Measurements from ENCODE around the gene CFAP91.

The CFAP91 gene

DNA sequence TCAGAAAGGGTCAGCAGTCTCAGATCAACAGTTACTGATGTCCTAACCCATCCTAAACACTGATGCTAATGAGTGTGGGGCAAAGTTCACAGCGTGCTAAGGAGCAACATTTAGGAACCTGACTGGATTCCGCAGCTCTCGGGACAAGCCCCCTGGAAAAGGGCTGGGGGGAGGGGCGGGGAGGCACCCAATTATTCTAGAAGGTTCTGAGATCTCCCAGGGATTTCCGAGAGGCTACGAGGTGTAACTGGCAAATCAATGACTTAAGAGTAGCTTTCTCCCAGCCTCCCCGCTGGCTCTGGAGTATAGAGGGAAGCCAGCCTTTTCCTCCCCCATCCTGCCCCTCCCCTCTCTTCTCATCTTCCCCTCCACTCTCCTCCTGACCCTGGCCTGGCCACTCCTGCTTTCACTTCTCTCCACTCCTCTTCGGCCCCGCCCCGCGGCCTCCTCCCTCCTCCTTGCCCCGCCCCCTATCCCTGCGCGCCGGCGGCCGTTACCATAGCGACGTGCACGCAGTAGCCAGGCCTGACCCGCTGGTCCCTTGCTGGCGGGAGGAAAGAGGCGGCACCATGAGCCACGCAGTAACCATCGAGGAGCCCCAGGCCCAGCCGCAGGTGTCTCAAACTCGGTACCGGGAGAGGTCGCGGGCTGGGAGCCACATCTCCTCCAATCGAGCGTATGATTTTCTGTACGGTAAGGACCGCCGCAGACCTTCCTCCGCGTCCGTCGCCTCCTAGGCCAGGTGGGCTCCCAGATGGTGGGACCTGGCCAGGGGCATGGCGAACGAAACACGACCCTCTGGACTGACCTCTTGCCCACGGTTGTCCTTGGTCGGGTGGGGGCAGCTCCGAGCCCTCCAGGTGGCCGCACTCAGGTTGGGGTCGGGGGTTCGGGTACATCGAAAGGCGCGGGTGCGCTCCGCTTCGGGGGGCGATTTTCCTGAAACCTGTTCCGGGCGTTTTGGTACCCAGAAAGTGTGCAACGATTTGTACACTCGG lies at the start of gene CFAP91:
Gene CFAP91 (plus strand): TSS at position 493 of the 998 bp plus-strand sequence. CDS start 77 bp downstream, at position 570.
- DNase-seq = peak; percentile 85

DNA sequence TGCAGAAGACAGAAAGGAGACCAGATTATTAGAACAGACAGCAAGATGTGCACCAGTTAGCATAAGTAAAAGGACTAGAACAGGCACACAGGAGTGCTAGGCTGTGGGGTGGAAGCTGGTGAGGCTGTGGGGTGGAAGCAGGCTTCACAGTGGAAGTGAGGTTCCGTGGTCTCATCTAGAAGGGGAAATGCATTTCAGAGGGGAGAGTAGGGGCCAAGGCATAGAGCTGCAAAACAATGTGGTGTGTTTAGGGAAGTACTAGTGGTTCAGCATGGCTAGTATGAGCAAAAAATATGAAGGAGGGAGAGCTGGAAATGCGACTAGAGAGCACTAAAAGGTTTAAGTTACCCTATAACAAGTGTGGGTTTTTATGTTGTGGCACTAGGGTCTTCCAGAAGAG lies 48.9 kb upstream of the CFAP91 start:
- no peak for DNase-seq

DNA sequence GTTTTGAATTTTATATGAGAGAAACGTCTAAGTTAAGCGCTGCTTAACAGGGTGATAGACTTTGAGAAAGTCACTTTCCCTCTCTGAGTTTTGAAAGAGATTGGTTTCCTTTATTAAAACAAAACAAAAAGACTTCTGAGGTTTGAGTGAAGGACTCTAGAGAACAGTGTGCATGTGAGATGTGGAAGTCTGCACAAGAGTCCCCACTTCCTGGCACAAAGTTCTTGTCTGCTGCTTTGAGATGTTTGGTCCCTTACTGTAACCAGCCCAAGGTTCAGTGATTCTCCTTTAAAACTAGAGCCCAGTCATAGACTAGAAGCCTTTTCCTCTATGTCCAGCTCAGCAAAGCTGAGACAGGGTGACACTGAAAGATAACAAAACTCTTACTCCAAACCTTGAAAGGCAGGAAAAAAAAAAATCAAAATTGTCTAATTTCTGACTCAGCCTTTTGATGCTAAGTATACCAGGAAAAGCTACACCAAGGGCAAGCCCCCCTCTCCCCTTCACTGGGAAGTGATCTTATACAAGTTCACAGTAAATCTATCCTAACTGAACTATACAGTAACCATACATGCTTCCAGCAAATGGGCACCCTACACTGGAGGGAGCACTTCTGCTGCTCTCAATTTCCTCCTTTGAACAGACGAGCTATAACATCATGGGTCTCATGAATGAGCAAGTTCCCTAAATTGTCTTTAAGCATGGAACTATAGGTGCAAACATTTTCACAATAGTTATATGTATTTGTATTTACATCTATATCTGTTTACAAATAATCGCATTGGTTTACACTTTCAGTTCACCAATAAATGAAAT lies 44.7 kb upstream of the CFAP91 start:
- DNase-seq = no peak

DNA sequence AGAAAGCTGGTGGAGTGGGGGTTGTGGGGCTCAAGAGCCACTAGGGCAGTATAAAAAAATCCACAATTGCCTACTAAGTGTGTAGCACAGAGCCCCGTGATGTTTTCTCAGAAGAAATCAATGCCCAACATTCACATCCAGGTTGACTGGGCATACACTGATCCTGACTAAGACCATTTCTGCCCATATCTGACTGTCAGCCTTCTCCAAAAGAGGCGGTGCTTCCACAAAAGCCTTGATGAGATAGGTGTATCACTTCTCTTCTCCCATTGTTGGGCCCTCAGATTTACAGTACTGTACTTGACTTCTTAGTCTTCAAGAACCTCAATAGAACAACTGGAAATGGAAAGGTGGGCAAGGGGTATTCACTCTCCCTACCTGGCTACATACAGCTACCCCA lies 43.8 kb upstream of the CFAP91 start:
- DNase-seq = no peak

DNA sequence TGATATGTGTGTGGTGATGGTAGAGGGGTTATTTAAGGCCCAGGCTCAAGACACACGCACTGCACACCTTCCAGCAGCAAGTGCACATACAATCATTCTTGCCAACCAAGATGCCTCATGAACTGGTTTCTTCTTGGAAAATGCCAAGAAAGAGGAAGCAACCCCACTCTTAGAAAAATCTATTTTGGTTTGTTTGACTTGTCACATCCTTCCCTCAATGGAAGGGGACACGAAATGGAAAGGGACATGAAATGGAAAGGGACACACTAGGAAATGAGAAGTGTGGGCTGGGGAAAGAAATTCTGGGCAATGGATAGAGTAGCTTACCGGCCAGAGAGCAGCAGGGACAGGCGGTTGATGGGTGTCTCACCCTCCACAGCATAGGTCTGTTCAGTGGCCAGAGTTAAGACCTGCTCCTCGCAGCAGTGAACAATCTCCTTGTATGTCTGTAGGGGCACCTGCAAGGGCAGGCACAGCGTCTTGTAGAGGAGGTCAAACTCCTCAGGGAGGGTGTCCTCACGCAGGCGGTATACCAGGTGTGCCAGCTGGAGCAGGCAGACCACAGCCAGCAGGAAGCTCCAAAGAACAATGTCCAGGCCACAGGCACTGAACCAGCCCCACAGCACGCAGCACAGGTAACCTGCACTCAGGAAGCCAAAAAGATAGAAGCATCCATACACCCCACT lies 43.1 kb upstream of the CFAP91 start:
- DNase-seq = no peak

DNA sequence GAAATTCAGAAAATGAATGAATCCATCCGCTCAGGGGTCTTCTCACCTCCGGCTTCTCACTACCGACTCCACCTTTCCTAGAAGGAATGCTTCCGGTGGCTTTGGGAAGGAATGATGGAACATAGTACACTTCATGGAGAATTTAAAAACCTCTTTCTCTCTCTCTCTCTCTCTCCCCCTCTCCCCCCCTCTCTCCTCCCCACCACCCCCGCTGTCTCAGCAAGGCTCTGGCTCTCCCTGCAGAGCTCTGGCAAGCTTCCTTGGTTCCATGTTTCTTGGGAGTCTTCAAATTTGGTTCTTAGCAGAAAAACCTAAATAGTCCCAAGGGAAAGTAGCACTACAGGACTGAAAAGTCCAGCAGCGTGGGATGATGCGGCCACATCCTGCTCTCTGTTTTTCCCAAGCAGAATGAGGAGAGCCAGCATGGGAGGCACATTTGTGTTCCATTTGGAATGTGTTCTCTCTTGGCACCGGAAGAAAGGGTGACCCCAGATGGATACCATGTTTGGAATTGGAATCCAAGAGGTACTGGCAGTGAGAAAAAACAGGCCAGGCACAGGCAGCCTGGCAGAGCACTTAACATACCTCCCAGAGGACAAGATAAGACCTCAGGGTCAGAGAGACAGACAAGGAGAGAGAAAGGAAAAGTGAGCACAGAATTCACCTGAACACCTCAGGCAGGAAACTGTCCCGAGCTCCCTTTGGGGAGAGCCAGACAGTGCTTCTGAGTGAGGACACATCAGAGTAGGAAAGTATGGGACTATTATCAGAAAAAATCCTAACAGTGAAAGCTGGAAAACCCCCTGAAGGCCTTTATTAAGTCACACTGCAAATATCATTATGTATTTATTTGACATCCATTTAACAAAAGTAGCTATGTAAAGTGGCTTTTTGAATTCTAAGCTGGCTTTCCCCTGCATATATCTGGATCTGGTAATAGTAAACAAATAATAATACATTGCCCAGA lies 42.1 kb upstream of the CFAP91 start, which contains the start of gene POPDC2:
Gene POPDC2 (minus strand): TSS at position 116 of the 967 bp plus-strand sequence. CDS start 166 bp downstream, outside the sequence.
- peak; percentile 29 for DNase-seq

DNA sequence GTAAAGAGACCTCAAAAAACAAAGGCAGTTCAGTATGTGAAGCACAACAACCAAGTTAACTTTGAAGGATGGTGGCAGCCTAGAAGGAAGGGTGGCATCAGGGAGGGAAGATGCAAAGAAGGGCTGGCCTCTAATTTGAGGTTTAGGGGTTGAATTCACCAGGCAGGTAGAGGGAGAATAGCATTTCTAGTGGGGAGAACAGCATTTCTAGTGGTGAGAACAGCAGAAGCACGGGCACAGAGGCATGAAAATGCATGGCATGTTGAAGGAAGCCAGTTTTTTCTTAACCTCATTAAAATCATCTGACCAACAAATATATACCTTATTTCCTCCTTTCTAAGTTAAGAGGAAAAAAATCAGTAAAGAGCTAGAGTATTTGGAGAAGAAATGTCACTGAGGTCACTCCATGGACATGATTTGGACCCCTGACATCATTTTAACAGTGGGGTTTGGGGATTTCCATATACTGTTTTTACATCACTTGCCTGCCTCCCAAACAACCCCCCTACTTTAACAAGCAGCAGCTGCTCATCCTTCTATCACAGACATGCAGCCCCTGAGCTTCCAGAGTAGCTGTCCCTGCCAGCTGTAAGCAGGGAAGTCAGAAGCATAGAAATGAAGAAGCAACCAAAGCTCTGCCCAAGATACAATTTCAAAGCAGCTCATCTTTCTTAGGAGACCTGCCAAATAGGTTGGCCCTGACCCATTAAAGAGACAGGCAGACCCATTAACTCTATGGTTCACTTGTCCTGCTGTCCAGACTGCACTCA lies 40.0 kb upstream of the CFAP91 start:
- DNase-seq = peak; percentile 52

DNA sequence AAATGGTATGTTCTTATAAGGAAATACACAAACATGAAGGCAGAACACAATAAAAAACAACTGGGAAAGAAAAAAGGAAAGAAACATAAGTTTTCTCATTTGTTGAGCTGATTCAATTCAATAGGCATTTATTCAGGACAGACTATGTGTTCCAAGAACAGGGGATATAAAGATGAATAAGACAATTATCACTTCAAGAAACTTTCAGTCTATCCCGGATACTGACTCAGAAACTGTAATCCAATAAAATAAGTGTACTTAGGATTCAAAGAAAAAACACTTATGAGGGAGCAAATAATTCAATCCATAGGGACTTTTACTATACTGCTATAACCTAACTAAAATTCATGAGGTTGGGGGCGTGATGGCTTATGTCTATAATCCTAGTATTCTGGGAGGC lies 38.9 kb upstream of the CFAP91 start:
- DNase-seq = peak; percentile 61

DNA sequence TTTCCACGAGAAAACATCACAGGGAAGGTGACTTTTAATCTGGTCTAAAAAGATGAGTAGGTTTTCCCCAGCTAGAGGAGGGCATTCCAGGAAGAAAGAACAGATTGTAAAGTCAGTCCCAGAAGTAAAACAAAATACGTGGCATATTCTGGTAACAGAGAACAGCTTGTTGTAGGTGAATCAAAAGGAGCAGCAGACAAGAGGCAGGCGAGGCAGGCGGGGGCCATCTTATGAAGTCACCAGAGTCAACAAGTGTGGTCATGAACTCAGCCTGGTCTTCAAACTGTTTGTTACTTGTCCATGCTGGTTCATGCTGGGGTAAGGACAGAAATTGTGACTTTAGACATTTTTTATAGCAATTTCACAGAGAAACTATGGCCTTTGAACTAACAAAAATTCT lies 38.5 kb upstream of the CFAP91 start:
- no peak for DNase-seq

DNA sequence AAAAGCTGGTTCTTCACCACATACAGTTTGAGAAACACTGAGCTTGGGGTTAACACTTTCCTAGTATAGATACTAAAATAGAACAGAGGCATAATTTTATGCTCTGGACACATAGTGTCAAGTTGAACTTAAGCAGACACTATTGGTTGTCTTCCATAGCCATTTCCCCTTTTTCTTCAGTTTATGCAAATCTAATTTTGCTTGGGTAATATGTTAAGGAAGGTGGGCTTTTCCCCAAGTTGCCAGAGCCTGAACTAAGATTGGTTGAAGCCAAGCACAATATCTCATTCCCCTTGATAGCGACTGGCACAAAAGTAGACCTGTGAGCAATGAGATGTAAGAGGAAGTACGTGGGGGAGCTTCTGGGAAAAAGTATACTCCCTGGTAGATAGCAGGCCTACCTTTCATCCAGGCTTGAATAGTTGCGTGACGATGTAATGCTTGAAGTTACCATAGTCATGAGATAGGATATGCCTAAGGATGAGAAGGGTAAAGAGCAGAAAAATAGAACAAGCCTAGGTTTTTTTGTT lies 37.9 kb upstream of the CFAP91 start:
- peak; percentile 29 for DNase-seq

DNA sequence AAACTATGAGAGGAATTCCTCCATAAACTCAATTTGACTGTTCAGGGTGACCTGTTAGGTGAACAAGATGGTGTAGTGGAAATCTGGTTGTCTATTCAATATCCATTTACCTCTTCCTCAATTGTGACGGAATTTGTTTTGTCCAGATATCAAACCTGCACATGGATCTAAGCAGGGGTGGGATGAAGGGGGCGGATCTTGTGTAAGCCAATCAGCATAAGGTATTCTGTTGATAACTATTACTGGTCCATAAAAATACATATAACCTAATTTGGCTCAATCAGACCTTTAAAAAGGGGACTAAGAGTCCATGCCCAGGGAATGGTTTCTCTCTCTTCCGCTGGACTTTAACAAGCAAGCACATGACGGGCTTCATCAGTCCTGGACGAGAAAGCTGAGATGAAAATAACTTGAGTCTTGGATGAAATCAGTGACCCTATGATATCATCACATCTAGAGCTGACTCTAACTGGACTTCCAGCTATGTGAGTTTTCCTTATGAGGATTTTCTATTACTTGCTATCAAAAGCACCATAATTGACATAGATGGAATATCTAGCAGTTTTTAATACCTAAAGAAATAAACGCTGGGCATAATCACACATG lies 36.8 kb upstream of the CFAP91 start:
- no peak for DNase-seq

DNA sequence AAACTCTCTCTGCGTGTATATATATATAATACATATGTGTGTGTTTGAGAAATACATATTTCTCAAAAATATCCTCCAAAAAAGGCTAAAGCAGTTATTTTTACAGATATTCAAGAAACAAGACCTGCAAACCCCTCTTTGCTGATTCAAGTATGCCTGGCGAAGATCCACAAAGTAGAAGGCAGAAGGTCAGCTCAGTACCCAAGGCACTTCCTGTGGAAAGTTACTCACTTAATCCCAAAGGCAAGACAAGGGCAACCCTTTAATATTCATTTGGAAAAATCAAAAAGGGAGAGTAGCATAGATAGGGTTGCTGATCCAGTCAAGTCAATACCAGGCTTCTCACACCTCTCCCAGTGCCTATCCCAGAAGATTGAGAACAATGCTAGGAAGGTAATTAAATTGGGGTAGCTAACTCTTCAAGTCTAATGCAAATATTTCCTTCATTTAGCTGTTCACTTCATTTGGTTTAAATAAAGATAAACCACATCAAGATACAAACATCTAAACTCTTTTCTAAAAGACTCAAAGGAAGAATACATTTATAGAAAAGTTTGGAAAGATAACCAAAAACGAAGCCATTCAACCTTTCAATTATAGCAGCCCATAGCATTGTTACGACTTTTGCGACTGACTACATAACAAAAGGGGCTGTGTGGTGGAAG lies 32.8 kb upstream of the CFAP91 start:
- DNase-seq = no peak

DNA sequence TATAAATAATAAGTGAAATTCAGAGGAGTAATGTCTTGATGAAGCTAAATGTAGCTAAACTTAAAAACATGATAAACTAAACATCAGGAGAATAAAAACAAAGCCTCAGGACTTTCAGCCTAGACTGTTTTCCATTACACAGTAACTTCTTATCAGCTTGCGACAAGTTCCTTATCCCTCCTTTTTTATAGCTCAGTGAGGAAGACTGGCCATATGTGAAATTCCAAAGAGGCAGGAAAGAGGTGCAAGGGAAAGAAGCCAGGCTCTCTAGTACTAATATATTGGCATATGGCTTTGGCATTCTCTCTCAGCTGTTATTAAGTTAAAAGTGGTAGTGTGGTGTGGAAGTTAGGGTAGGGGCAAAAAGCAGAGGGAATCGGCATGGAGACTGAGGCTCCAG lies 30.0 kb upstream of the CFAP91 start:
- no peak for DNase-seq

DNA sequence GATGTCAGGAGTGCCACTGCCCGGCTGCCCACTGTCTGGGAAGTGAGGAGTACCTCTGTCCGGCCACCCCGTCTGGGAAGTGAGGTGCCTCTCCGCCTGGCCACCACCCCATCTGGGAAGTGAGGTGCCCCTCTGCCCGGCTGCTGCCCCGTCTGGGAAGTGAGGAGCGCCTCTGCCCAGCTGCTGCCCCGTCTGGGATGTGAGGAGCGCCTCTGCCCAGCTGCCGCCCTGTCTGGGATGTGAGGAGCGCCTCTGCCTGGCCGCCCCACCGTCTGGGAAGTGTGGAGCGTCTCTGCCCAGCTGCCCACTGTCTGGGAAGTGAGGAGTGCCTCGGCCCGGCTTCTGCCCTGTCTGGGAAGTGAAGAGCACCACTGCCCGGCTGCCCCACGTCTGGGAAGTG lies 28.9 kb upstream of the CFAP91 start:
- no peak for DNase-seq

DNA sequence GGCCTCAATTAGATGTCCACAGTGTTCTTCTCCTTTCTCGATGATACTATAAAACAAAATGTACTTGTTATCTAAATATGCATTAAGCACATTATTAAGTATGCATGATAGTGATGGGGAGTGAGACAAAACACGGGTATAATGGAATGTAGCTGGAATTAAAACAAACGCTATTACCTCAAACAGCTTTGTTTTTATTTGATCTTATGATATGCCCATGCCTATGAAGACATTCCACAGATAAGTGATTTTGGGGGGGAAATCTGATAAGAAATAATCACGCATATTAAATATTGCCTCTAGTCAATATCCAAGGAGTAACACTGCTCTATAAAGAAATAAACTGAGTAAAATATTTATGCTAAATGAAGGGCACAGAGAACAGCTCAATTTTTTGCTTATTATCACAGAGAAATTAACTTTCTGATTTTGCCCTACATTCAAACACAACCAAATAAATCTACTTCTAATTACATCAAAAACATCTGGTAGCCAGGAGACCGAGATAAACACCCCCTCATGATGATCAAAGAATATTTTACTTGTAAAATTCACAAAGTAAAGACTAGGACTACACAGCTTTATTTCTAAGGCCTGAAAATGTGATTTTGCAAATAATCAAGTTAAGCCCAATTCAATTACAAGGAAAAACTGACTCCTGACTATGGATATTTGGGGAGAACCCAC lies 27.5 kb upstream of the CFAP91 start:
- no peak for DNase-seq

DNA sequence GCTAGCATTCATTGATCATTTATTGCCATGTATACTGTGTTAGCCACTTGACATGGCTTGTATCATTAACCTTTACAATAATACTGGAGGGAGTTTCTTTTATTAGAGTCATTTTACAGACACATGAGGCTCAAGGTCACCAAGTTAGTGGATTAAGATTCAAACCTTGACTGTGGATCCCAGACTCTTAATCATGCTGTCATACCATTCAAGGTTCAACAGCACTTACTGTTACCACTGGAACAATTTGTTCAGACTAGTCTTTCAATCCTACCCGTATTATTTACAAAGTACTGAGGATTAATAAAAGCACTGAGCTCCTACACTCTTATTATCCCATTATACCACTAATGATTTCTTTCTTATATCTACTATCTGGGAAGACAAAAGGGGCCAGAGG lies 26.8 kb upstream of the CFAP91 start:
- DNase-seq = no peak

DNA sequence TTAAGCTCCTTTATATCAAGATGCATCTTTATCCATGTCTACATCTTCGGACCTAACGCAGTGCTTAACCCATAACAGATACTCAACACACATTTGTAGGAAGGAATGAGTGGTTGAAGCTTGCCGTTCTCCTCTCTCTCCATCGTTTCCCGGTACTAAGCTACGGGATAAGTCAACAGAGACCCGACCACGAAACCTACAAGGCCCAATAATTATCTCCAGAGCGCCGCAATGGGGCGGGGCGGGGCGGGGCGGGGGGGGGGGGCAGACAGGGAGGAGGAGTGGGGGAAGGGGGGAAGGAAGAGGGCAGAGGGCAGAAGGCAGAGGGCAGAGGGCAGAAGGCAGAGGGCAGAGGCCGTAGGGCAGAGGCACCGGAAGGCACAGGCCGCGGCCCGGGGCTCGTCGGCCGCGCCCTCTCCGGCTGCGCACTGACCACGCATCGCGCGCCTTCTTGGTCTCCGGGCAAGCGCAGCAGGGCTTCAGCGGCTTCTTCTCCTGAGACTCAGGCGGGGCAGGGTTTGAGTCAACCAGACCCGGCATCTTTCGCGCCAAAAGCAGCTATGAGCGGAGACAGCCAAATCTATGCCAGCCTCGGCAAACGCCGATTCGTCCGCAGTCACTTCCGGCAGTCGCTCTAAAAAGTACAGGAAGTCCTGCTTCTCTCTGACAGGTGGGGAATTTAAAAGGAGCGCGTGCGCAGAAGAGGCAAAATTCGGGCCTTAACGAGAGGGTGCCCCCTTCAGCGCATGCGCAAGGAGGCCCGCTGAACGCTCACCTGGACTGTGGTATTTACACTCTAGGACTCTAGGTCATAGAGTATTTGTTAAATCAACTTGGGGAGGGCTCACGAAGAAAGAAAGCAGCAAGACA lies 25.8 kb upstream of the CFAP91 start, which contains the start of gene COX17:
Gene COX17 (minus strand): TSS at position 636 of the 870 bp plus-strand sequence. CDS start 96 bp downstream, at position 540.
- DNase-seq = peak; percentile 96

DNA sequence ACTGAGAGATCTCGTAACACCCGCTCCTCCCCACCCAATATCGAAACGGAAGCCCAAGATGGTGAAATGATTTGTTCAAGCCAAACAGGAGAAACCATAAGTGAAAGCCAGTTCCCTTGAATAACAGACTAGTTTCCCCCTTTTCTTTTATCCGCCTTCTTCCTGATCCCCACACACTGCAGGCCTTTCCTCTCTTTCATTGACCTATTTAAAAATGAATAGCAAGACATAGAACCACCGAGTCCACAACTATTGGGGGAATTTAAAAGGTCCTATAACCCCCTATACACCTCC lies 25.2 kb upstream of the CFAP91 start:
- no peak for DNase-seq
